ENCODE results near the gene PLAGL1. TPM values are rescaled to one million over a fixed set of nuclear protein-coding genes. Genes with fewer than 3 reads are reported as not detected.

PLAGL1 gene
- total RNA-seq, 2 donors from 2014 or later = 13.2 to 25.8 TPM

GRCh38 chr6:143965503-143966171 is 42.4 kb downstream of the PLAGL1 start:
- no peaks in the 10 kb centered on the region for H3K36me3 ChIP-seq
- H3K9me3 ChIP-seq = no peaks in the 10 kb centered on the region
- H3K27me3 ChIP-seq (replicated peaks; ENCODE audit: insufficient read depth) = no peaks in the 10 kb centered on the region
- intact Hi-C loops (cut with DNase I) = no loop called here
- TF ChIP-seq POLR2A (IDR thresholded peaks at IDR 0.05) (no peak), POLR2AphosphoS5 (IDR thresholded peaks at IDR 0.05) (no peak), CTCF (IDR thresholded peaks at IDR 0.05) (no peak)
- DNase-seq (ENCODE audit: low spot score) = no peak
- H3K4me3 ChIP-seq = no peak overlapping the region
- WGBS = 77% methylated on average over 6 of the region's 6 CpGs
- no peaks in the 10 kb centered on the region for H3K4me1 ChIP-seq (replicated peaks)
- H3K27ac ChIP-seq = no peak overlapping the region

- 62% methylated on average over 6 of the region's 6 CpGs for WGBS
- TF ChIP-seq POLR2AphosphoS5 (IDR thresholded peaks at IDR 0.05) (no peak), POLR2A (IDR thresholded peaks at IDR 0.05) (no peak), CTCF (IDR thresholded peaks at IDR 0.05) (no peak)
Measured at GRCh38 chr6:143964674-143965081, 43.4 kb downstream of the PLAGL1 start.

DNA sequence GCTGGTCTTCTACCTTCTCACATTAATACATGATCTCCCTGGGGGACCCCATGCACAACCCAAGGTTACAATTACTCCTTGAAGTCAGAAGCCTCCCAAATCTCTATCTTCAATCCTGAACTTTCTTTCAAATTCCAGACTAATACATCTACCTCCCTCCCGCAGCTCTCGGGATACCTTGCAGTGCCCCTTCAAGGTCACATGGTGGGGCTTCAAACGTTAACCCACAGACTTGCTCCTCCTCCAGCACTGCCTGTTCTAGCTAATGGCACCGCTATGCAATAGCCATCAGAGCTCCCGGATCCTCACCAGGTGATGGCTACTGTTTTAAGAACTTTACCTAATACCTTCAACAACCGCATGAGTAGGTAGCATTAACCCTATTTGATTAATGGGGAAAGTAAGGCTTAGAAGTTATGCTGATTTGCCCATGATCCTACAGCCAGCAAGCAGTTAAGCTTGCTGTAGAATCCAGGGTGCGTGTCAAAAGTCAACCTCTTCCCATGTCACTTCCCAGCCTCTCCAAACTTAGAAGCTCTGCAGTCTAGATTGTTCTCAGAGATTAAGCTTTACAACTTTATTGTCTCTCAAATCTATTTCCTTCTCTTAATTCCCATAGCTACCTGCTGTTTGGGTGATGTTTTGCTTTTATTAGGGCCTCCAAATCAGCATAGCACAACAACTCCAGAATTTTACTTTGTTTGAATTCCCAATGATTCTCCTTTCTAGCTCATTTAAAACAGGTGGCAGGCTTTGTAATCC is 44.7 kb downstream of the PLAGL1 start:
- Histone ChIP-seq H3K4me3 (no peak overlapping the region), H3K27me3 (replicated peaks; ENCODE audit: insufficient read depth) (no peaks in the 10 kb centered on the region), H3K36me3 (no peaks in the 10 kb centered on the region), H3K27ac (no peak overlapping the region), H3K9me3 (no peaks in the 10 kb centered on the region), H3K4me1 (replicated peaks) (no peaks in the 10 kb centered on the region)
- no peak for DNase-seq (ENCODE audit: low spot score)
- intact Hi-C loops (cut with DNase I) = no loop called here
- WGBS = 64% methylated on average over 7 of the region's 7 CpGs
- TF ChIP-seq POLR2A (IDR thresholded peaks at IDR 0.05) (no peak), CTCF (IDR thresholded peaks at IDR 0.05) (no peak), POLR2AphosphoS5 (IDR thresholded peaks at IDR 0.05) (no peak)

More at GRCh38 chr6:143964674-143965081, 43.4 kb downstream of the PLAGL1 start:
- Histone ChIP-seq H3K9me3 (no peaks in the 10 kb centered on the region), H3K27me3 (replicated peaks; ENCODE audit: insufficient read depth) (no peaks in the 10 kb centered on the region), H3K4me1 (replicated peaks) (no peaks in the 10 kb centered on the region), H3K4me3 (no peak overlapping the region), H3K27ac (no peak overlapping the region), H3K36me3 (no peaks in the 10 kb centered on the region)
- no peak for DNase-seq (ENCODE audit: low spot score)
- intact Hi-C loops (cut with DNase I) = no loop called here

DNA sequence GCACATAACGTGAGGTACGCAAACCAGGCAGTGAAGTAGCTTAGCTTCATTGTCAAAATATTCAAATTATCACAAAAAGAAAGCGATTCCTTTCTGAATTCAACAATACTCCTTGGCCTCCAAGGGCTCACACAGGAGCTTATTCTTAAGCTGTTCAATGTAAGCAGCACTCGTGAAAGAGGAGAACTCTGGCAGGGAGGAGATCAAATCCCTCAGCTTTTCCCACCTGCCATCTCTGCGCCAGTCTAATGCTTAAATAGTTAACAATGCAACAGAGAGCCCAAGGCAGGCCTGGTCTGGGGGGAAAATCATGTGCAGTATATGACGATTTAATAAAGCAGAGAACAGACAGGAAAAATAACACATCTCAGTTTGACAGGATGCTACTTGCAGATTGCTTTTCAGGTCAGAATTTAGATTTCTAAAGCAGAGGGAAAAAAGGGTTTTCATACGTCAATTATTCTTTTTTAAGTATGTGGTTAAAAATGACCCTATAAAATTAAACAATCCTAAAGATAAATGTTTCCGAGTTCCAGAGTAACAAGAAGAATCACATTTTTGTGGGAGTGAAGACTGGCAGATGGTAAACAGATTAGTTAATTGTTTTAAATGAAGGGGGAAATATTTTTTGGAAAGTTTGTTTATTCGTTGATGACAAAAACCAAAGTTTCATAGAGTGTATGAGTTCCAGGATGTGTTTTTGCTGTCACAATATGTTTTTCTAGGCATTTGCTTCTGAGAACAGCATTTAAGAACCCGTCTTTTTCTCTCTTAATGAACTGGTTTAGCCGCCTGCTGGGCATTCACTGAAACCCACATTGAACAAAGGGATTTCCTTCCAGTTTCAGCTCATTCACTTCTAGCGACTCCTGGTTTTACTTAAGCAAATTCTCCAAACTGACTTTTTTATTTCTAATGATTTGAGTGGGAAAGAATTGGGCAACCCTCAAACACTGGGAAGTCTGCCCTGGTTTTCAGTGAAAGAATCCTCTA is 45.9 kb downstream of the PLAGL1 start:
- 27% methylated on average over 12 of the region's 12 CpGs for WGBS
- intact Hi-C loops (cut with DNase I) = no loop called here

More for the DNA sequence above, 45.9 kb downstream of the PLAGL1 start:
- Histone ChIP-seq H3K27ac (no peak overlapping the region), H3K4me1 (replicated peaks) (no peaks in the 10 kb centered on the region), H3K27me3 (replicated peaks; ENCODE audit: insufficient read depth) (no peaks in the 10 kb centered on the region), H3K9me3 (no peaks in the 10 kb centered on the region), H3K4me3 (no peak overlapping the region), H3K36me3 (no peaks in the 10 kb centered on the region)
- TF ChIP-seq CTCF (IDR thresholded peaks at IDR 0.05) (peak in 2 of 4 experiments; percentile 28 to 39), POLR2A (IDR thresholded peaks at IDR 0.05) (no peak), POLR2AphosphoS5 (IDR thresholded peaks at IDR 0.05) (no peak)
- no peak for DNase-seq (ENCODE audit: low spot score)
